Measurements from ENCODE around the gene CREBRF.

DNA sequence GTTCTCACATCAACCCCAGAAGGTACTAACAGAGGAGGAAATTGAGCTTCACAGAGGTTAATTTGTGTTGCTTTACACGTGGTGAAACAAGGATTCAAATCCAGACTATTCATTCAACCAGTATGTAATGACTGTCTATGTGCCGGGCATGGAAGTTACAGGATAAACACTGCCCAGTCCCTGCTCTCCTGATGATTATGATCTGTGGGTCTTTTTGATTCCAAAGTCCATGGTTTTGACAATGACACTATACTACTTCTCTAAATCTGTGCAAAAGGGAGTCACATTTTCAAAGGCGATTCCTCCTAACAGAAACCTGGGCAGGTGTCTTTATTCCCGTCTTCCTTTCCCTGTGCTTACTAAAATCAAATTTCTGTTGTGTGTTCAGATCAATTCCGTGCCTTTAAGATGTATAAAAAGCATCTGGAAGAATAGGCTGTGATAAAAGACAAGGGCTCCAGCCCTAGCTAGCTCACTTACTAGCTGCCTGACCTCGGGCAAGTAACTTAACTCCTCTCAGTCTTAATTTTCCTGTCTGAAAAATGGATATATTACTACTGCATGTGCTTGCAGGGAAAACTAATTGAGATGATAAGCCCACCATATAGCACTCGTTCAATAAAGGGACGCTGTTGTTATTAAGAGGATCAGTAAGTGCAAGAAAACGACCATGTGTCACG, 970 bp upstream of the CREBRF start:
- TF ChIP-seq YY1 (IDR thresholded peaks at IDR 0.05; ENCODE audit: insufficient read depth, insufficient read length) (no peak), ZNF274 (IDR thresholded peaks at IDR 0.05; ENCODE audit: low read depth, low read length) (no peak), SUZ12 (IDR thresholded peaks at IDR 0.05; ENCODE audit: extremely low read depth, insufficient read depth, insufficient read length) (no peak)
